GM18873 (cell line): ENCODE results near the gene PIM3.
"Not testable (repeated sequence)": the region's sequence is repeated elsewhere in the genome, so short reads cannot be mapped to it uniquely, and the experiment has no call there.

Experiments
- ATAC-seq: cut with Tn5 transposase; IDR thresholded peaks from one replicate; pipeline ENCODE4 v1.9.1; 2021; ENCODE audit warnings: mild to moderate bottlenecking, moderate library complexity, moderate number of reproducible peaks; ENCODE audit not compliant: unreplicated experiment, low FRiP score

Gene PIM3

GRCh38 chr22:49977578-49977977 is 17.0 kb downstream of the PIM3 start:
- no peak for ATAC-seq

DNA sequence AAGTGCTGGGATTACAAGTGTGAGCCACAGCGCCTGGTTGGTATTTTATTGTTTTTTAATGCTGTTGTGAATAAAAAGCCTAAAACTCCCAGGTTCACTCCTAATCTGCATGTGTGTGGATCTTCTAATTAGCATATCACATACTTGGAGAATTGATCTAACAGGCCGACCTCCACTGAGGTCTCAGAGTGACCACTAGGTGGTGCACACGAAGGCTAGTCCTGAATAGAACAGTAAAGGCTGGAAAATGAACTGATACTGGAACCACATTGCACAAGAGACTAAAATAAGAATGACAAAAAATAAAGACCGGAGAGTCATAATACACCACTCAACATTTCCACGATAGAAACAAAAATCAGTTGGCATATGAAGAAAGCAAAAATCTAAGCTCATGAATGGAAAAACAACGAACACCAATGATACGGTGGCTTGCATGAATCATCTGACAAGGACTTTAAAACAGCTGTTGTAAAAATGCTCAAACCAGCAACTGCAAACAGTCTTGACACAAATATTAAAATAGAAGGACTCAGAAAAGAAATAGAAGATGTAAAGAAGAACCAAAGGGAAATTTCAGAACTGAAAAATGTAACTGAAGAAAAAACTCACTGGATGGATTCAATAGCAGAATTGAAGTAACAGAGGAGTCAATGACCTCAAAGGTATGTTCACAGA is 19.2 kb downstream of the PIM3 start:
- ATAC-seq, result no peak

DNA sequence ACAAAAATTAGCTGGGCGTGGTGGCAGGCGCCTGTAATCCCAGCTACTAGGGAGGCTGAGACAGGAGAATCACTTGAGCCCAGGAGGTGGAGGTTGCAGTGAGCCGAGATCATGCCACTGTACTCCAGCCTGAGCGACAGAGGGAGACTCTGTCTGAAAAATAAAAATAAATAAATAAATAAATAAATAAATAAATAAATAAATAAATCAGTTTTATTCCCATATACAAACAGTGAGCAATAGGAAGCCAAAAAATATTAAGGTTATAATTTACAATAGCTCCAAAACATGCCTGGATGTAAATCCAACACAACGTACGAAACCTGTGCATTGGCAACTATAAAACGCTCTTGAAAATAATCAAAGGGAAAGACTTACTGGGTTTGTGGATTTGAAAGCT is 21.2 kb downstream of the PIM3 start:
- not testable (repeated sequence) for ATAC-seq

- ATAC-seq, result no peak
These were observed 22.8 kb downstream of the PIM3 start for GRCh38 chr22:49983148-49984042.

DNA sequence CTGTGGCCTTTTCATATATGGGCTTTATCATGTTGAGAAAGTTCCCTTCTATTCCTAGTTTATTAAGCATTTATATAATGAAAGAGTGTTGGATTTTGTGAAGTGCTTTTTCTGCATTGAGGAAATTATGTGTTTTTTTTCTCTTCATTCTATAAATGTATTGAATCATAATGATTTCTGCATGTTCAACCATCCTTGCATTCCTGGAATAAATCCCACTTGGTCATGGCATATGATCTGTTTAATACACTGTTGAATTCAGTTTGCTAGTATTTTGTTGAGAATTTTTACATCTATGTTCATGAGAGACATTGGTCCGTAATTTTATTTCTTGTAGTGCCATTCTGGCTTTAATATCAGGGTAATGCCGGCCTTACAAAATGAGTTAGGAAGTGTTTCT is 25.8 kb downstream of the PIM3 start:
- no peak for ATAC-seq

DNA sequence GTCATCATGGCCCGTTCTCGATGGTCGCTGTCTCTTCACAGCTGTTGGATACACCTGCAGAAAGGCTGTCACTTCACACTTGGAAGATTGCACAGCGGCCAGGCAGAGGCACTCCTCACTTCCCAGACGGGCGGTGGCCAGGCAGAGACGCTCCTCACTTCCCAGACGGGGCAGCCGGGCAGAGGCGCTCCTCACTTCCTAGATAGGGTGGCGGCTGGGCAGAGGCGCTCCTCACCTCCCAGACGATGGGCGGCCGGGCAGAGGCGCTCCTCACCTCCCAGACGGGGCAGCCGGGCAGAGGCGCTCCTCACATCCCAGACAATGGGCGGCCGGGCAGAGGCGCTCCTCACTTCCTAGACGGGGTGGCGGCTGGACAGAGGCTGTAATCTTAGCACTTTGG is 29.3 kb downstream of the PIM3 start:
- not testable (repeated sequence) for ATAC-seq

DNA sequence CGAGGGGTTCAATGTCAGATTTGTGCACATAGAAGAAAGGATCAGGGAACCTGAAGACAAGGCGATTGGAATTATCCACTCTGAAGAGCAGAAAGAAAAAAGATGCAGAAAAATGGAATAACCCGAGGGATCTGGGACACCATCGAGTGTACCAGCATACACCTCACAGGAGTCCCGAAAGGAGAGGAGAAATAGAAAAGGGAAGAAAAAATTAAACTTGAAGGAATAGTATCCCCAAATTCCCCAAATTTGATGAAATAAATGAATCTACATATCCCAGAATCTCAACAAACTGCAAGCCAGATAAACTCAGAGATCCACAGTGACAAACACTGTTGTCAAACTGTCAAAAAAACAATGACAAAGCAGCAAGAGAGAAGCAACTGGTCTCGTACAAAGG is 30.6 kb downstream of the PIM3 start:
- no peak for ATAC-seq

GRCh38 chr22:49991907-49992533 is 31.4 kb downstream of the PIM3 start:
- no peak for ATAC-seq

GRCh38 chr22:49992921-49993648 is 32.5 kb downstream of the PIM3 start:
- no peak for ATAC-seq

- ATAC-seq, result no peak
These were observed 33.2 kb downstream of the PIM3 start for GRCh38 chr22:49993649-49994360.

DNA sequence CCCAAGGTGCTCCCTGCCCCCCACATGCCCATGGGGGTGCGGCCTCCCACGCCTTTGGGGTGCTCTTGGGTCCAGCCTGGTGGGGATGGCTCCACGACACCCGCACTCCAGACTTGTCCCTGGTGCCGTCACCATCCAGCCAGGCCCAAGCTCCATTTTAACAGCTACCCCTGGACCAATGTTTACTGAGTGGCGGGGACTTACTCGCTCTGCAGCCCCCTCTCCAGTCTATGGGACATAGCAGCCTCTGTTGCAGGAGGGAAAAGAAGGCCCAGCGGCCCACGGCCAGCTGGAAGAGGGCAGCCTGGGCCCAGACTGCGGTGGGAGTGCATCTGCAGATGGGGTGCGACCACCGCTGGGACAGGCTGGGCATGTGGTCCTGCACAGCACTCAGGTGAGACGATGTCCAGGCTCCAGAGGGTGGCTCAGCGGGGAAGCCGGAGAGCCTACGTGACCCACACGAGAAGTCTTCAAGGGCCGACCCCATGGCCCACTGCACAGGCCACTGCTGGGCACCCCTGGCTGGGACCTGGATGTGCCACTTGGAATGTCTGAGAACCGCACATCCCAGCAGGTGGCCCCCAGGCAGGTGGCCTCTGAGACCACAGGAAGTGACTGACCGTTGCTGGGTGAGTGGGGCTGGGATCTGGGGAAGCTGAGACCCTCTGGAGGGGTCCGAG is 33.9 kb downstream of the PIM3 start:
- ATAC-seq, result no peak

DNA sequence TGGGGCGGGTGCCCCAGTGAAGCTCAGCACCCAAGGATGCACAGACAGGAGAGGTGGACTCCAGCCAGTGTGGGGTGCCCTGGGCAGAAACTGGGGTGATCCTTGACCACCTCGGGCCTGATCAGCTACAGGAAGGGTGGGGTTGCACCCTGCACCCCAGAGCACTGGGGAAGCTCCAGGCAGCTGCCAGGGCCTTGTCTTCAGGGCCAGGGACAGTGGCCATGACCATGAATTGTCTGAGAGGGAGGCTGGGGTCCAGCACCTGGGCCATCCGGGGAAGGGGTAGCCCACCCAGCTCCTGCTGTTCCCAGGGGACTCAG is 34.4 kb downstream of the PIM3 start:
- no peak for ATAC-seq

DNA sequence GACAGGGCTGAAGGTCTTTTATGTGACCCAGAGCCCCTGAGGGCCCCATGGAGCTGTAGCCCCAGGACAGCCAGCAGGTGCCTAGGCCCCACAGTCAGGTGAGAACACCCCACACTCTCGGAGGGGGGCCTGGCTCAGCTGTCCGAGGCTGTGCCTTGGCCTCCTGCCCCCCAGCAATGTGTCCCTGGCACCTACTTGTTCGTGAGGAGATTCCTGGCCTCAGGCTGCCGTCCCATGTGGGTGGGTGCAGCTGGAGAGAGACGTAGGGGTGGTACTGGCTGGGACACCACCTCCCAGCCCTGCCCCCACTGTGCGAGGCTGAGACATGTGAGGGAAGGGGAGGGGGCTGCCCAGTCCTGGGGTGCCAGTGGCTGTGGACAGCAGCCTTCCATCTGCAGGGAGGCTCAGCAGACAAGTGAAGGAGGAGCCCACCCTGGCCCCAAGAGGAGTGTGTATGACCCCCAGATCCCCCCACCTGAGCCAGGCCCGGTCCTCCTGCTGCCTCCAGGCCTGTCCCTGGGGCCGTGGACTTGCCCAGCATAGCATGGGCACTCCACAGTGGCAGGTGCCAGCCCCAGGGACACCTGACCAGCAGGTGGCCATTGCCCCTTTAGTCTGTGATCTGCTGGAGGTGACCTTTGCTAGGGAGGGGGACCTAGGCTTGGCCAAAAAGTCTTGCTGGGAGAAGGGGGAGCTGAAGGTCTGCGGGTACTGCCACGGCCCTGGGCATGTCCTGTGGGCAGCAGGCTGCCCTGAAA is 35.0 kb downstream of the PIM3 start:
- no peak for ATAC-seq

DNA sequence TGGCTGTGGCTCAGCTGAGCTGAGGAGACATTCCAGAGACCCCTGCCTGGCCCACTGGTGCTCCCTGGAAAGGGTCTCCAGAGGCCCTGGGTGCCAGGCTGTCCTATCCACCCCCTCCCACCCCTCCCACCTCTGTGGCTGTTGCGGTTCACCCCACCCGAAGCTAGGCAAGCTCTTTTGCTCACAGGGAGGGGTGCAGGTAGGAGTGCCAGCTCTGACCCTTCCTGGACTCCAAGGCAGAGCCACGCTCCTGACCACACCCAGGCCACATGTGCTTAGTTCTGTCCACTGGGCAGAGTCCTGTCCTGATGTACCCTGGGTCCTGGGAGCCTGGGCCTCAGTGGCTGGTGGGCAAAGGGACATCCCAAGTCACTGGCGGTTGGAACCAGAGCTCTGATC is 35.5 kb downstream of the PIM3 start:
- ATAC-seq, result no peak

- ATAC-seq, result no peak
These were observed 36.1 kb downstream of the PIM3 start for GRCh38 chr22:49996518-49997250.

GRCh38 chr22:49997251-49997599 is 36.7 kb downstream of the PIM3 start:
- no peak for ATAC-seq

- no peak for ATAC-seq
These were observed 37.6 kb downstream of the PIM3 start for GRCh38 chr22:49997932-49998717.

GRCh38 chr22:49998718-49999062 is 38.1 kb downstream of the PIM3 start:
- no peak for ATAC-seq
